Vein endothelial cell (primary cell): ENCODE results near the gene IPO13. TPM values are rescaled to one million over a fixed set of nuclear protein-coding genes. Genes with fewer than 3 reads are reported as not detected.

Source experiments
- total RNA-seq: library from RNA; depleted of rRNA; stranded (reverse); fragments of >200 nt; gene quantifications from 2 replicates; pipeline ENCODE4 v1.2.3, GENCODE V29; 2012

The IPO13 gene
- total RNA-seq = 14.6 and 18.0 TPM in 2 replicates

GRCh38 chr1:43946236-43947060 lies at the start of gene IPO13:
TSS of gene IPO13 (plus strand) at chr1:43946950. CDS start at chr1:43947601, 651 bp downstream.

GRCh38 chr1:43933386-43934100 lies 13.2 kb upstream of the IPO13 start, which contains the start of gene ARTN:
TSS of gene ARTN (plus strand) at chr1:43933801. CDS start at chr1:43935657, 1,856 bp downstream.

GRCh38 chr1:43969746-43970466 lies 23.2 kb downstream of the IPO13 start, which contains the start of gene DPH2:
TSS of gene DPH2 (plus strand) at chr1:43970010. CDS start at chr1:43970176, 166 bp downstream.

GRCh38 chr1:43974443-43975248 lies 27.9 kb downstream of the IPO13 start, which contains the start of gene ATP6V0B:
TSS of gene ATP6V0B (plus strand) at chr1:43974960. CDS start at chr1:43975041, 81 bp downstream.

GRCh38 chr1:43978551-43979260 lies 32.0 kb downstream of the IPO13 start, which contains the start of gene B4GALT2:
TSS of gene B4GALT2 (plus strand) at chr1:43979210. CDS start at chr1:43981161, 1,951 bp downstream.

GRCh38 chr1:43991476-43992231 lies 44.9 kb downstream of the IPO13 start, which contains the start of gene CCDC24:
TSS of gene CCDC24 (plus strand) at chr1:43991599. CDS start at chr1:43991879, 280 bp downstream.

Other genes with a start within 250 kb of the IPO13 start
- 17.0 and 28.1 TPM in 2 replicates for gene ST3GAL3, start 239.4 kb upstream of the IPO13 start, total RNA-seq
- not detected in 2 replicates for gene ARTN, start 13.1 kb upstream of the IPO13 start, total RNA-seq
- 22.9 and 26.4 TPM in 2 replicates for gene DPH2, start 23.1 kb downstream of the IPO13 start, total RNA-seq
- 83.9 and 85.5 TPM in 2 replicates for gene ATP6V0B, start 28.0 kb downstream of the IPO13 start, total RNA-seq
- gene B4GALT2, start 32.3 kb downstream of the IPO13 start, total RNA-seq = 93.0 and 109 TPM in 2 replicates
- 2.5 and 2.9 TPM in 2 replicates for gene CCDC24, start 44.6 kb downstream of the IPO13 start, total RNA-seq
- gene SLC6A9, start 84.5 kb downstream of the IPO13 start, total RNA-seq = 0.29 and 0.65 TPM in 2 replicates
- not detected in 2 replicates for gene KLF17, start 171.9 kb downstream of the IPO13 start, total RNA-seq
- gene KLF18, start 194.7 kb downstream of the IPO13 start, total RNA-seq = not detected in 2 replicates